HepG2 (cell line): ENCODE measurements around the gene ESR1. TPM values are rescaled to one million over a fixed set of nuclear protein-coding genes. Genes with fewer than 3 reads are reported as not detected.

ENCODE experiments used
- ATAC-seq: fragments of 200-7000 bp; cut with Tn5 transposase; 3 replicates; pipeline ENCODE4 v1.9.1; 2020; ENCODE audit warnings: mild to moderate bottlenecking, moderate library complexity
- BruUV-seq: library from RNA; stranded (reverse); fragments of 400-500 nt; replicated peaks from 2 replicates; lab custom pipeline; 2021; lab: Mats Ljungman, UMichigan
- CTCF ChIA-PET: fragments of 300-600 bp; formaldehyde crosslinking; extraction: SDS; loops from one replicate; lab custom pipeline; 2021; ENCODE audit warnings: low total read pairs, inconsistent platforms, low intra/inter-chr PET ratio; lab: Yijun Ruan, JAX
- POLR2A ChIA-PET: fragments of 350-600 bp; sonication (Branson Sonifier 250); formaldehyde crosslinking; loops from one replicate; lab custom pipeline; 2020; ENCODE audit warnings: antibody characterized with exemption, inconsistent platforms; lab: Yijun Ruan, JAX
- DNase-seq: peaks from one replicate; pipeline ENCODE4 v3.0.0-alpha.2; 2015; ENCODE audit warnings: low spot score
- FAIRE-seq: peaks from 3 replicates; lab custom pipeline; 2011; peaks lifted over from hg19 to GRCh38; lab: Jason Lieb, UNC
- H2AFZ ChIP-seq: one replicate; pipeline ENCODE4 v1.6.1; 2011; ENCODE audit warnings: low read length, inconsistent platforms
- H3K27ac ChIP-seq: fragments of 300-600 bp; 3 replicates; pipeline ENCODE4 v1.8.0; 2011; ENCODE audit warnings: mixed run types, mild to moderate bottlenecking, mixed read lengths, low read length, inconsistent platforms; ENCODE audit not compliant: insufficient read depth; ENCODE audit errors: extremely low read length
- H3K27me3 ChIP-seq, 2 experiments: fragments of 200-600 bp in 1 of 2; 2 replicates in 1 of 2; 3 replicates in 1 of 2; pipeline versions ENCODE4 v1.6.0 to v1.8.0; 2011; ENCODE audit warnings: low read length in 2 of 2, mild to moderate bottlenecking in 2 of 2, moderate library complexity in 2 of 2, inconsistent platforms in 1 of 2; ENCODE audit not compliant: insufficient read depth in 2 of 2, control insufficient read depth in 1 of 2
- H3K36me3 ChIP-seq, 2 experiments: fragments of 200-600 bp in 1 of 2; replicated peaks in 1 of 2; 2 replicates in 1 of 2; 3 replicates in 1 of 2; pipeline versions ENCODE4 v1.5.1 to v1.8.0; 2011; ENCODE audit warnings: low read length in 2 of 2, inconsistent platforms in 1 of 2; ENCODE audit not compliant: insufficient read depth in 2 of 2, control insufficient read depth in 1 of 2
- H3K4me1 ChIP-seq: 2 replicates; pipeline ENCODE4 v1.5.1; 2012; ENCODE audit warnings: low read length, inconsistent platforms; ENCODE audit not compliant: insufficient read depth
- H3K4me2 ChIP-seq: 2 replicates; pipeline ENCODE4 v1.6.0; 2011; ENCODE audit warnings: low read depth, low read length, inconsistent platforms
- H3K4me3 ChIP-seq, 3 experiments: fragments of 200-600 bp in 1 of 3; sonication (generic), shearing (Covaris generic) in 1 of 3; replicated peaks in 1 of 3; 2 replicates each; pipeline ENCODE4 v1.5.1; 2011 to 2016; ENCODE audit warnings: low read length in 3 of 3, inconsistent platforms in 2 of 3, low read depth in 2 of 3, mild to moderate bottlenecking in 2 of 3, control low read depth in 1 of 3, mixed read lengths in 1 of 3; ENCODE audit not compliant: insufficient read depth in 1 of 3
- H3K79me2 ChIP-seq: one replicate; pipeline ENCODE4 v1.6.1; 2011; ENCODE audit warnings: low read length, inconsistent platforms; ENCODE audit not compliant: insufficient read depth
- H3K9ac ChIP-seq: 2 replicates; pipeline ENCODE4 v1.6.0; 2011; ENCODE audit warnings: mild to moderate bottlenecking, low read depth, low read length, inconsistent platforms; ENCODE audit not compliant: insufficient read depth
- H3K9me3 ChIP-seq: 2 replicates; pipeline ENCODE4 v1.5.1; 2012; ENCODE audit warnings: mild to moderate bottlenecking, low read length
- H4K20me1 ChIP-seq: 2 replicates; pipeline ENCODE4 v1.6.0; 2011; ENCODE audit warnings: inconsistent platforms, mild to moderate bottlenecking, low read length, moderate library complexity; ENCODE audit not compliant: insufficient read depth
- ARID5B ChIP-seq: IDR thresholded peaks from 2 replicates; pipeline ENCODE4 v1.4.0; 2020; ENCODE audit warnings: mild to moderate bottlenecking, missing genetic modification reagents
- CAMTA2 ChIP-seq: sonication (generic); formaldehyde crosslinking; IDR thresholded peaks from 2 replicates; pipeline ENCODE4 v1.4.0; 2020; ENCODE audit warnings: mild to moderate bottlenecking, missing genetic modification reagents, borderline replicate concordance
- FOXK2 ChIP-seq: fragments of 450-650 bp; IDR thresholded peaks from 2 replicates; pipeline ENCODE4 v1.6.1; 2016
- GZF1 ChIP-seq: sonication (generic); formaldehyde crosslinking; IDR thresholded peaks from 2 replicates; pipeline ENCODE4 v1.5.1; 2020; ENCODE audit warnings: mild to moderate bottlenecking, missing genetic modification reagents
- MAFF ChIP-seq: IDR thresholded peaks from 2 replicates; pipeline ENCODE4 v1.6.1; 2011; ENCODE audit warnings: low read depth, low read length, improper control_type of control experiment
- NCOA5 ChIP-seq: sonication (generic); formaldehyde crosslinking; IDR thresholded peaks from 2 replicates; pipeline ENCODE4 v1.4.0; 2020; ENCODE audit warnings: missing genetic modification reagents
- POLR2A ChIP-seq, 2 experiments: IDR thresholded peaks; 2 replicates each; pipeline ENCODE4 v1.6.1; 2011; ENCODE audit warnings: low read depth in 2 of 2, low read length in 2 of 2, mild to moderate bottlenecking in 1 of 2, moderate library complexity in 1 of 2; ENCODE audit not compliant: insufficient read depth in 1 of 2
- SMARCC2 ChIP-seq: fragments of 450-650 bp; IDR thresholded peaks from 2 replicates; pipeline ENCODE4 v1.6.1; 2017; ENCODE audit warnings: antibody characterized with exemption, mild to moderate bottlenecking
- TEAD3 ChIP-seq: optimal IDR thresholded peaks from 2 replicates; pipeline ENCODE3; 2016; ENCODE audit warnings: borderline replicate concordance
- TOPORS ChIP-seq: sonication (generic); formaldehyde crosslinking; IDR thresholded peaks from 2 replicates; pipeline ENCODE4 v1.8.0; 2023; ENCODE audit warnings: mild to moderate bottlenecking, missing genetic modification reagents
- ZNF124 ChIP-seq: sonication (generic); formaldehyde crosslinking; IDR thresholded peaks from 2 replicates; pipeline ENCODE4 v1.4.0; 2020; ENCODE audit warnings: missing genetic modification reagents
- ZNF138 ChIP-seq: sonication (generic); formaldehyde crosslinking; IDR thresholded peaks from 2 replicates; pipeline ENCODE4 v1.5.0; 2020; ENCODE audit warnings: mild to moderate bottlenecking, low read depth, missing genetic modification reagents
- ZNF143 ChIP-seq: sonication (generic); formaldehyde crosslinking; IDR thresholded peaks from 2 replicates; pipeline ENCODE4 v1.4.0; 2020; ENCODE audit warnings: missing genetic modification reagents
- ZNF224 ChIP-seq: sonication (generic); formaldehyde crosslinking; IDR thresholded peaks from 2 replicates; pipeline ENCODE4 v1.5.0; 2020; ENCODE audit warnings: mild to moderate bottlenecking, missing genetic modification reagents
- ZNF441 ChIP-seq: sonication (generic); formaldehyde crosslinking; IDR thresholded peaks from 2 replicates; pipeline ENCODE4 v1.7.0; 2021; ENCODE audit warnings: missing genetic modification reagents, borderline replicate concordance
- WGBS: methylation state at CpG from one replicate; pipeline ENCODE4 v1.1.6; 2017; ENCODE audit warnings: low lambda C conversion rate; 5-methylcytosine and 5-hydroxymethylcytosine counted together
- in situ Hi-C: cut with HindIII; loops from 2 replicates; pipeline ENCODE4 v1.10.0; 2017; ENCODE audit warnings: low pct_unique_long_range_greater_than_20kb; ENCODE audit not compliant: extremely low pct_ligation_motif_present
- intact Hi-C: fragments of 100-400 bp; cut with micrococcal nuclease; formaldehyde crosslinking; loops from one replicate; pipeline ENCODE4 v1.10.0; 2022; ENCODE audit not compliant: unreplicated experiment
- polyA plus RNA-seq, 8 experiments: library from polyadenylated mRNA; depleted of rRNA in 3 of 8; stranded (reverse) in 7 of 8; unstranded in 1 of 8; fragments of >200 nt; fragmentation: Illumina TruSeq in 4 of 8; extraction: Trizol in 4 of 8; gene quantifications; 2 replicates each; pipeline versions ENCODE4 v1.2.1 to v1.2.3, GENCODE V29; 2011 to 2016; ENCODE audit warnings: low read depth in 4 of 8, missing spikeins in 1 of 8, mixed read lengths in 1 of 8; ENCODE audit not compliant: insufficient read depth in 1 of 8
- total RNA-seq, 5 experiments: library from RNA; depleted of rRNA; stranded (reverse); fragments of >200 nt; fragmentation: Illumina TruSeq; extraction: Trizol; gene quantifications; 2 replicates each; pipeline ENCODE4 v1.2.3, GENCODE V29; 2016; ENCODE audit warnings: low read depth in 1 of 5
- TF ChIP-seq, protein P1 (sequence below): sonication (generic); formaldehyde crosslinking; IDR thresholded peaks from 2 replicates; pipeline ENCODE4 v1.9.0; 2021; ENCODE audit warnings: missing genetic modification reagents, mild to moderate bottlenecking, borderline replicate concordance
- TF ChIP-seq, protein P2 (sequence below): sonication (generic); formaldehyde crosslinking; IDR thresholded peaks from 2 replicates; pipeline ENCODE4 v1.4.0; 2020; ENCODE audit warnings: missing genetic modification reagents

The ESR1 gene
- total and polyA plus RNA-seq, 2 of the 13 experiments (the other 11 are each of a cell fraction or from before 2014, with no cell fraction given): not detected

- in situ Hi-C loops: no loop called here
- H4K20me1 ChIP-seq: no peaks in the 10 kb centered on the region
- CTCF ChIA-PET: no interaction called here
- no peak overlapping the region for H2AFZ ChIP-seq
- 0 out of 2 replicates have a peak overlapping the region, but pooled peaks have one; percentile 13 for H3K4me2 ChIP-seq
- ATAC-seq (peak; percentile 80), FAIRE-seq (no peak), DNase-seq (peak; percentile 5)
- peaks cover 7% of the 10 kb centered on the region; the same call in 1 of the 2 replicates for H3K4me1 ChIP-seq
- no peaks in the 10 kb centered on the region for H3K79me2 ChIP-seq
- H3K9me3 ChIP-seq: no peaks in the 10 kb centered on the region
- BruUV-seq: no TSS peak
- H3K36me3 ChIP-seq: no peaks in the 10 kb centered on the region
- H3K27ac ChIP-seq: no peak overlapping the region
- no peak overlapping the region for H3K4me3 ChIP-seq
- no peak overlapping the region for H3K9ac ChIP-seq
- TF ChIP-seq, protein P1, sequence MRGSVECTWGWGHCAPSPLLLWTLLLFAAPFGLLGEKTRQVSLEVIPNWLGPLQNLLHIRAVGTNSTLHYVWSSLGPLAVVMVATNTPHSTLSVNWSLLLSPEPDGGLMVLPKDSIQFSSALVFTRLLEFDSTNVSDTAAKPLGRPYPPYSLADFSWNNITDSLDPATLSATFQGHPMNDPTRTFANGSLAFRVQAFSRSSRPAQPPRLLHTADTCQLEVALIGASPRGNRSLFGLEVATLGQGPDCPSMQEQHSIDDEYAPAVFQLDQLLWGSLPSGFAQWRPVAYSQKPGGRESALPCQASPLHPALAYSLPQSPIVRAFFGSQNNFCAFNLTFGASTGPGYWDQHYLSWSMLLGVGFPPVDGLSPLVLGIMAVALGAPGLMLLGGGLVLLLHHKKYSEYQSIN (CRISPR knock-in tag): no peak
- TF ChIP-seq NCOA5 (CRISPR knock-in tag) (no peak), ZNF441 (CRISPR knock-in tag) (no peak), CAMTA2 (CRISPR knock-in tag) (no peak), ZNF143 (CRISPR knock-in tag) (no peak), SMARCC2 (no peak), GZF1 (CRISPR knock-in tag) (no peak), ARID5B (CRISPR knock-in tag) (no peak), POLR2A (IDR thresholded peaks at IDR 0.05; ENCODE audit: insufficient read depth in 1 of 2, low read depth in 2 of 2, low read length in 2 of 2) (no peak), ZNF138 (CRISPR knock-in tag) (no peak), ZNF224 (CRISPR knock-in tag) (no peak), FOXK2 (no peak), TOPORS (no peak), MAFF (no peak), ZNF124 (CRISPR knock-in tag) (no peak), TEAD3 (CRISPR knock-in tag) (no peak)
- TF ChIP-seq, protein P2, sequence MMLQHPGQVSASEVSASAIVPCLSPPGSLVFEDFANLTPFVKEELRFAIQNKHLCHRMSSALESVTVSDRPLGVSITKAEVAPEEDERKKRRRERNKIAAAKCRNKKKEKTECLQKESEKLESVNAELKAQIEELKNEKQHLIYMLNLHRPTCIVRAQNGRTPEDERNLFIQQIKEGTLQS (CRISPR knock-in tag): no peak
- peaks cover 0 to 2% of the 10 kb centered on the region in 2 experiments; a peak in 2 of 5 replicates for H3K27me3 ChIP-seq
- 25% methylated on average over 5 of the region's 6 CpGs for WGBS
- POLR2A ChIA-PET: no interaction called here
- intact Hi-C loops: no loop called here
Measured at GRCh38 chr6:151901009-151901411, 93.5 kb downstream of the ESR1 start.
